HG02623 (cell line): ENCODE results near the gene SERPINA4.

Source experiments
- ATAC-seq: cut with Tn5 transposase; IDR thresholded peaks from one replicate; pipeline ENCODE4 v1.9.1; 2021; ENCODE audit warnings: moderate library complexity; ENCODE audit not compliant: unreplicated experiment

The SERPINA4 gene

GRCh38 chr14:94542111-94542810, 19.0 kb upstream of the SERPINA4 start:
- no peak for ATAC-seq

DNA sequence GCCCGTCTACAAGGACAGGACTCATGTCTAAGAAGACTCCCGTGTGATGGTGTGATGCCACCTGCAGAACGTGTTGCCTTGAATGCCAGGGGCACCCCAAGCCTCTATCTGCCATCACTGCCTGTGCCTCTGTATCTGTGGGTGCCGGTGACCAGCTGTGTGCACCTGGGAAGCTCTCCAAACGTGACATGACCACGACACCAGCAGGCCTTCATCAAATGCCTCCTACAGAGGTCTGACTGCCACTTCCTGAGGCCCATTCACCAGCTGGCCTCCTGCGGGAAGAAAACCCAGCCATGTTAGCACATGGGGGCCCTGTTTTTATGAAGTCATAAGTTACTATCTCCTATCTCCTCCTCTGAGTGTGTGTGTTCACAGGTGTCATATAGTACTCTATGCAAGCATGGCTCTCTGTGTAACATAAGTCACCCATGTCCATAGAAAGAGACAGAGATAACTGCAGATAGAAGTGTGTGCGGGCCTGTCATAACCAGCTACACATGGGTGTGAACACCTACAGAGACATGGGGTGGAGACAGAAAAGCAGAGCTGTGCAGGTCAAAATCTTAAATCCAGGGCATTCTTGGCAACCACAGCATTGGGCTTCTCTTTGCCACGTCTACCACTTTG, 18.3 kb upstream of the SERPINA4 start:
- ATAC-seq = no peak

GRCh38 chr14:94543449-94544124, 17.7 kb upstream of the SERPINA4 start:
- ATAC-seq = no peak

- no peak for ATAC-seq
Measured at GRCh38 chr14:94544726-94545125, 16.5 kb upstream of the SERPINA4 start.

GRCh38 chr14:94545131-94545841, 16.0 kb upstream of the SERPINA4 start:
- ATAC-seq = no peak

- no peak for ATAC-seq
Measured at GRCh38 chr14:94547151-94547680, 14.0 kb upstream of the SERPINA4 start.

DNA sequence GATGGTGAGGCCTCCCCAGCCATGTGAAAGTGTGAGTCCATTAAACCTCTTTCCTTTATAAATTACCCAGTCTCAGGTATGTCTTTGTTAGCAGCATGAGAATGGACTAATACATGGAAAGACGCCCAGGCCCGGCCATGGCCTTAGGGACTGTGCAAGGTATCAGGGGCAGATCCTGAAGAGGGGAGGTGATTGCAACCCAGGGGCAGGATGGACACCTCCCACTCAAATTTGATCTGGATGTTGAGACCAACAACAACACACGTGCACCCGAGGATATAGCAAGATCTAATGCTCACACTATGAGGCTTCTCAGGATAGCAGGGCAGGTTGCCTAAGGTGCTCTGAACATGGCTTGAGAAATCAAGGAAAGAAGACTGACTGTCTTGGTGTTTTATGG, 13.5 kb upstream of the SERPINA4 start:
- ATAC-seq = no peak

DNA sequence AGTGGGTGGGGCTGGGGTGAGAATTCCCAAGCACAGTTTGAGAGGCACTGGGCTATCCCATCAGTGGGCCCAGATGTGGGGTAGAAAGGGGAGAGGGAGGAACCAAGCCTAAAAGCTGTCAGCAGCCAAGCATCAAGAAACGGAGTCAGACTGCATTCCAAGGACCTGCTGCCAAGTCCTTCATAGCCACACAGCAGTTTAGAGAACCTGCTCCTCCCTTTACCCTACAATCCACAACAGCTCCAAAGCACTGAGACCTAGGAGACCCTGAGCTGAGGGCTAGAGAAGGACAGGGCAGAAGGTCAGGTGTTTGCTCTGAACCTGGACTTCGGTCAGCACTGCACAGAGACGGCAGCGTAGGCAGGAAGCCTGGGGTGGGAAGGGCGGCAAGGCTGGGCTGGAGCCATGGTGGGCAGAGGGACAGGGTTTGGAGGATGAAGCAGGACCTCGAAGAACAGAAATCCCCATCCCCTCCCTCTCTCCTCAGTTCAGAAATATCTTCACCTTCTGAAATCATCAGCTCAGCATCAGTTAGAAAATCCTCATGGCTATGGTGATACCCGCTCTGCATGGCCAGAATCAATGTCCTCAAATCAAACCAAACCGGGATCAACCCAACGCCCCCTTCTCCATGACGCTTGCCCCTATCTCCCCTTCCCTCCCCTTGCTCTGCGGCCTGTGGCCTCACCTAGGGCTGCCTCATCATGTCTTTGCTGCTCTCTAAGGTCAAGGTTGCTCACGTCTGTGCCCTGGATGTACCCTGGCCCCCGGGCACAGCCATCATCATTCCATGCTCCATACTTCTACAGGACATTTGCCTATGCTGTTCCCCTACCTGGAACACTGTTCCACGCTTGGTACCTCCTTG, 12.9 kb upstream of the SERPINA4 start:
- ATAC-seq = no peak

GRCh38 chr14:94548999-94549985, 11.9 kb upstream of the SERPINA4 start:
- no peak for ATAC-seq

DNA sequence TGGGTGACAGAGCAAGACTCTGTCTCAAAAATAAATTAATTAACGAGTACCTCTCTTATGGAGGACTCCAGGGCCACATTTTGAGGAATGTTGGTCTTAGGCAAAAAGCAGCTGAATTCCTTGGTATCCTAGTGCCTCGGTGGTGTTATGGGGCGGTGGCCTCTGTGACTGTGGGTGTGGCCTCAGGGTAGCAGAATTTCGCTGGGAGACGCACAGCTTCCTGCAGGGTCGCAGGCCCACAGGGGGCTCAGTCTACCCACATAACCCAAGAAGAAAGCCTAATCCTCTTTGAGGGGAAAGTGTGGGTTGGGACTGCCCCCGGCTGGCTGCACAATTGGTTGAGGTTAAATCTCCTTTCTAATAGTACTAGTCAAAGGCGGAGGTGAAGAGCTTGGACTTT, 11.2 kb upstream of the SERPINA4 start:
- no peak for ATAC-seq

DNA sequence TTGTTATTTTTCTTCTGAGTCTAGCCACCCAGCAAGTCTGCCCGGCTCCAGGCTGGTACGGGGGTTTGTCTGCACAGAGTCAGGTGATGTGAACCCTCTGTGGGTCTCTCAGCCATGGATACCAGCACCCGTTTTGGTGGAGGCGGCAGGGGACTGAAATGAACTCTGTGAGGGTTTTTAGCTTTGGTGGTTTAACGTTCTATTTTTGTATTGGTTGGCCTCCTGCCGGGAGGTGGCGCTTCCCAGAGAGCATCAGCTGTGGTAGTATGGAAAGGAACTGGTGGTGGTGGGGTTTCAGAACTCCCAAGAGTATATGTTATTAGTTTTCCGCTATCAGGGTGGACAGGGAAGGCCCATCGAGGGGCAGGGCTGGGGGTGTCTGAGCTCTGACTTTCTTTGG, 5.3 kb upstream of the SERPINA4 start:
- no peak for ATAC-seq

DNA sequence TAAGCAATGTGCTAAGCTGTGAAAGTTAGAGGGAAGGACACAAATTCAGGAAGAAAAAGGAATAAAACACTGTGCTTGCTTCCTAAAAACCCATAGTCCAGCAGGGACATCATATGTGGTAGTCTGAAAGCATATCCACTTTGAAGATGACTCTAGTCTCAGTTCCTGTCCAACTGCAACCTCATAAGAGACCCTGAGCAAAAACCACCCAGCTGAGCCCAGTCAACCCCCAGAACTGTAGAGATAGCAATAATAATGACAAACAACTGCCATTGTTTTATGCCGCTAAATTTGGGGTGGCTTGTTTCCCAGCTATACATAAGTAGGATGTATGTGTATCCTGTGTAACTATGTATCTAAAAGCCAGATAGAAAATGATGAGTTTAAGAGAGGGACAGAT, 3.9 kb upstream of the SERPINA4 start:
- ATAC-seq = no peak

- ATAC-seq = no peak
Measured at GRCh38 chr14:94558842-94559241, 2.4 kb upstream of the SERPINA4 start.

GRCh38 chr14:94559638-94560290, 1.5 kb upstream of the SERPINA4 start:
- ATAC-seq = no peak

DNA sequence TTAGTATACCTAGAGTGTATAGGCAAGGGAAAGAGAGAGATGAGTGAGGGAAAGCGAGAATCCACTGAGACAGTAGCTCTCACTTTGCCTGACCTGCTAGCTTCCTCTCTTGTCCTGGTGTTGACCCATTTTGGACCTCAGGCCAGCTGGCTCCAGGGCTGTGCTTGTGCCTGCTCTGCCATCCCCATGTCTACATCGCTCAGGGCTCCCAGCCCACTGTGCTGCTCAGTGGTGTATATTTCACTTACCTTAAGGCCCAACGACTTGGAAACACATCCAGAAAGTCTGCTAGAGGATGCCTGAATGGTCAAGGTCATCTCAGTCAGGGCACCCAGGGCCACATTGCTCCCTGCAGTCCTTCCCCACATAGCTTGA, 964 bp upstream of the SERPINA4 start:
- no peak for ATAC-seq

DNA sequence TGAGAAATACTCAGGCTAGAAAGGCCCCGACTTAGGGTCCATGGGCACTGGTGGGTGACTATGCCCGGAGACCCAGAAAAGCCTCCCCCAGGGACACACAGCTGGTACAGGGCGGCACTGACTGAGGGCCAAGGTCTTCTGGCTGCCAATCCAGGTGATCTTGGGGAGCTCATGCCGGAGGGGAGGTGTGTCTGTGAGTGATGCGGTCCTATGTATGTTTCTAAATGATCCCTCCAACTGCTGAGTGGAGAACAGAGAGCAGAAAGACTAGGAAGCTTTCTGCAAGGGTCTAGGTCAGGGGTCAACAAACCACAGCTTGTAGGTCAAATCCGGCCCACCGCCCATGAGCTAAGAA, 391 bp downstream of the SERPINA4 start:
- ATAC-seq = no peak

GRCh38 chr14:94562022-94562421, 780 bp downstream of the SERPINA4 start:
- no peak for ATAC-seq

- no peak for ATAC-seq
Measured at GRCh38 chr14:94562941-94563883, 2.0 kb downstream of the SERPINA4 start.
